Caco-2 (cell line): ENCODE data around the gene OSBPL6. TPM values are rescaled to one million over a fixed set of nuclear protein-coding genes. Genes with fewer than 3 reads are reported as not detected.
"Not testable (repeated sequence)": the region's sequence is repeated elsewhere in the genome, so short reads cannot be mapped to it uniquely, and the experiment has no call there.

Source experiments
- BruUV-seq: library from RNA; stranded (reverse); fragments of 400-500 nt; replicated peaks from 2 replicates; lab custom pipeline; 2021; lab: Mats Ljungman, UMichigan
- CTCF ChIA-PET: fragments of 300-600 bp; sonication (Branson Sonifier 250); formaldehyde crosslinking; loops from one replicate; lab custom pipeline; 2022; ENCODE audit warnings: antibody characterized with exemption; lab: Charles Lee
- POLR2A ChIA-PET: fragments of 300-600 bp; sonication (Branson Sonifier 250); formaldehyde crosslinking; loops from one replicate; lab custom pipeline; 2022; ENCODE audit warnings: antibody characterized with exemption; lab: Charles Lee
- DNase-seq, 2 experiments: peaks; one replicate each; pipeline versions ENCODE4 v3.0.0 to v3.0.0-alpha.2; 2020 to 2022
- H3K27me3 ChIP-seq: replicated peaks from 2 replicates; pipeline ENCODE4 v1.6.0; 2011; ENCODE audit warnings: low read length; ENCODE audit not compliant: control insufficient read depth, insufficient read depth
- H3K36me3 ChIP-seq: 2 replicates; pipeline ENCODE4 v1.5.1; 2011; ENCODE audit warnings: low read length; ENCODE audit not compliant: control insufficient read depth, insufficient read depth
- H3K4me1 ChIP-seq: fragments of 250-450 bp; sonication (Bioruptor Pico); 2 replicates; pipeline ENCODE4 v1.5.1; 2020; ENCODE audit warnings: mild to moderate bottlenecking
- H3K4me3 ChIP-seq: 2 replicates; pipeline ENCODE4 v1.5.1; 2011; ENCODE audit warnings: low read depth, mild to moderate bottlenecking, control low read depth, low read length
- H3K9me3 ChIP-seq: fragments of 250-450 bp; sonication (Bioruptor Pico); 2 replicates; pipeline ENCODE4 v1.5.1; 2020; ENCODE audit warnings: mild to moderate bottlenecking, moderate library complexity
- H3K27ac Mint-ChIP-seq: one replicate; pipeline ENCODE4 v1.8.0; 2022; ENCODE audit warnings: mixed read lengths; ENCODE audit not compliant: unreplicated experiment
- H3K27me3 Mint-ChIP-seq: one replicate; pipeline ENCODE4 v1.8.0; 2022; ENCODE audit warnings: mixed read lengths; ENCODE audit not compliant: insufficient read depth, unreplicated experiment
- H3K36me3 Mint-ChIP-seq: one replicate; pipeline ENCODE4 v1.8.0; 2022; ENCODE audit warnings: mild to moderate bottlenecking, mixed read lengths; ENCODE audit not compliant: insufficient read depth, unreplicated experiment
- H3K4me1 Mint-ChIP-seq: one replicate; pipeline ENCODE4 v1.8.0; 2022; ENCODE audit warnings: low read depth, mixed read lengths; ENCODE audit not compliant: unreplicated experiment
- H3K4me3 Mint-ChIP-seq: one replicate; pipeline ENCODE4 v1.8.0; 2022; ENCODE audit warnings: mild to moderate bottlenecking, moderate library complexity, mixed read lengths; ENCODE audit not compliant: unreplicated experiment
- H3K9me3 Mint-ChIP-seq: one replicate; pipeline ENCODE4 v1.8.0; 2022; ENCODE audit warnings: mixed read lengths; ENCODE audit not compliant: unreplicated experiment
- CTCF ChIP-seq, 2 experiments: fragments of 200-600 bp in 1 of 2; IDR thresholded peaks; 1 replicate in 1 of 2; 2 replicates in 1 of 2; pipeline versions ENCODE4 v1.5.1 to v1.8.0; 2011 to 2022; ENCODE audit warnings: antibody characterized with exemption in 1 of 2, control low read depth in 1 of 2, inconsistent platforms in 1 of 2, low read depth in 1 of 2, low read length in 1 of 2, mild to moderate bottlenecking in 1 of 2, moderate library complexity in 1 of 2; ENCODE audit not compliant: insufficient read depth in 1 of 2, severe bottlenecking in 1 of 2, unreplicated experiment in 1 of 2
- intact Hi-C: fragments of 100-400 bp; cut with micrococcal nuclease; formaldehyde crosslinking; loops from one replicate; pipeline ENCODE4 v1.10.0; 2022; ENCODE audit not compliant: unreplicated experiment
- total RNA-seq: library from RNA; stranded (reverse); gene quantifications from 2 replicates; pipeline ENCODE4 v1.2.3, GENCODE V29; 2022

OSBPL6 gene
- total RNA-seq, 1 experiment from 2014 or later: 1.5 TPM

- Mint-ChIP-seq H3K27me3 (peaks cover 16% of the 10 kb centered on the region), H3K9me3 (no peaks in the 10 kb centered on the region), H3K36me3 (no peaks in the 10 kb centered on the region), H3K27ac (no peak overlapping the region), H3K4me3 (no peak overlapping the region), H3K4me1 (no peaks in the 10 kb centered on the region)
- CTCF ChIA-PET: no interaction called here
- H3K9me3 ChIP-seq: no peaks in the 10 kb centered on the region
- POLR2A ChIA-PET: no interaction called here
- intact Hi-C loops: no loop called here
- TF ChIP-seq CTCF (IDR thresholded peaks at IDR 0.05; ENCODE audit: insufficient read depth in 1 of 2, low read depth in 1 of 2, low read length in 1 of 2, severe bottlenecking in 1 of 2, unreplicated experiment in 1 of 2): no peak
- H3K4me1 ChIP-seq: peaks cover 10% of the 10 kb centered on the region; the same call in 1 of the 2 replicates
- no peaks in the 10 kb centered on the region for H3K36me3 ChIP-seq
- H3K4me3 ChIP-seq: no peak overlapping the region
- DNase-seq: no peak
- BruUV-seq: no TSS peak
- peaks cover 5% of the 10 kb centered on the region for H3K27me3 ChIP-seq
Measured at GRCh38 chr2:178197791-178198190, 3.5 kb downstream of the OSBPL6 start.

GRCh38 chr2:178198441-178198840 lies 4.1 kb downstream of the OSBPL6 start:
- H3K4me1 ChIP-seq, H3K4me3 ChIP-seq, H3K27me3 ChIP-seq, H3K27ac Mint-ChIP-seq, CTCF ChIA-PET, H3K9me3 Mint-ChIP-seq, POLR2A ChIA-PET, H3K36me3 Mint-ChIP-seq, BruUV-seq, intact Hi-C loops, H3K36me3 ChIP-seq, H3K4me3 Mint-ChIP-seq, DNase-seq, H3K4me1 Mint-ChIP-seq, H3K9me3 ChIP-seq: not testable (repeated sequence)
- peaks cover 20% of the 10 kb centered on the region for H3K27me3 Mint-ChIP-seq

- Mint-ChIP-seq H3K4me1 (no peaks in the 10 kb centered on the region), H3K4me3 (no peak overlapping the region), H3K27me3 (peaks cover 21% of the 10 kb centered on the region), H3K9me3 (no peaks in the 10 kb centered on the region), H3K36me3 (no peaks in the 10 kb centered on the region), H3K27ac (no peak overlapping the region)
- POLR2A ChIA-PET: no interaction called here
- Histone ChIP-seq H3K27me3 (peaks cover 3% of the 10 kb centered on the region), H3K4me1 (0 out of 2 replicates have a peak, but pooled peaks cover 5% of the 10 kb centered on the region), H3K36me3 (no peaks in the 10 kb centered on the region), H3K9me3 (no peaks in the 10 kb centered on the region), H3K4me3 (no peak overlapping the region)
- no peak for TF ChIP-seq CTCF (IDR thresholded peaks at IDR 0.05; ENCODE audit: insufficient read depth in 1 of 2, low read depth in 1 of 2, low read length in 1 of 2, severe bottlenecking in 1 of 2, unreplicated experiment in 1 of 2)
- CTCF ChIA-PET: no interaction called here
- BruUV-seq: no TSS peak
- intact Hi-C loops: no loop called here
- DNase-seq: no peak
Measured at GRCh38 chr2:178199334-178199733, 5.0 kb downstream of the OSBPL6 start.

GRCh38 chr2:178200331-178200730 lies 6.0 kb downstream of the OSBPL6 start:
- Mint-ChIP-seq H3K4me3 (no peak overlapping the region), H3K4me1 (no peaks in the 10 kb centered on the region), H3K27ac (no peak overlapping the region), H3K27me3 (peaks cover 24% of the 10 kb centered on the region), H3K9me3 (no peaks in the 10 kb centered on the region), H3K36me3 (no peaks in the 10 kb centered on the region)
- POLR2A ChIA-PET: no interaction called here
- no TSS peak for BruUV-seq
- CTCF ChIA-PET: no interaction called here
- H3K36me3 ChIP-seq: no peaks in the 10 kb centered on the region
- 0 out of 2 replicates have a peak, but pooled peaks cover 5% of the 10 kb centered on the region for H3K4me1 ChIP-seq
- TF ChIP-seq CTCF (IDR thresholded peaks at IDR 0.05; ENCODE audit: insufficient read depth in 1 of 2, low read depth in 1 of 2, low read length in 1 of 2, severe bottlenecking in 1 of 2, unreplicated experiment in 1 of 2): no peak
- DNase-seq: no peak
- intact Hi-C loops: no loop called here
- H3K4me3 ChIP-seq: no peak overlapping the region
- no peaks in the 10 kb centered on the region for H3K9me3 ChIP-seq
- H3K27me3 ChIP-seq: peaks cover under 1% of the 10 kb centered on the region
